ENCODE results near the gene ZNF44.

ZNF44 gene

GRCh38 chr19:12293777-12294248, 870 bp downstream of the ZNF44 start:
- Histone ChIP-seq H4K20me1 (ENCODE audit: insufficient read depth, low read length) (no peaks in the 10 kb centered on the region), H3K9ac (ENCODE audit: low read length) (peak overlapping the region; percentile 90), H3K9me2 (ENCODE audit: low read depth, low read length) (no peaks in the 10 kb centered on the region), H3K4me3 (ENCODE audit: low read depth, low read length, poor library complexity, severe bottlenecking) (peak overlapping the region; percentile 95), H3K4me1 (ENCODE audit: insufficient read depth, low read length, severe bottlenecking) (peaks cover 7% of the 10 kb centered on the region), H3K4me2 (ENCODE audit: low read length) (peak overlapping the region; percentile 90), H3F3A (ENCODE audit: insufficient read depth, low read length) (no peaks in the 10 kb centered on the region), H3K27me3 (ENCODE audit: insufficient read depth, low read length) (no peaks in the 10 kb centered on the region), H2AFZ (ENCODE audit: low read length) (no peak overlapping the region), H3K9me3 (ENCODE audit: low read length) (0 out of 2 replicates have a peak, but pooled peaks cover 2% of the 10 kb centered on the region), H3K79me2 (ENCODE audit: insufficient read depth, low read length) (no peaks in the 10 kb centered on the region), H3K36me3 (ENCODE audit: insufficient read depth, low read length) (peaks cover 15% of the 10 kb centered on the region), H3K27ac (ENCODE audit: low read depth, low read length, poor library complexity, severe bottlenecking) (peak overlapping the region; percentile 58)
- no peak for TF ChIP-seq EZH2 (IDR thresholded peaks at IDR 0.05; ENCODE audit: borderline replicate concordance, low read length)
- no peak for TF ChIP-seq CTCF (IDR thresholded peaks at IDR 0.05; ENCODE audit: low read length)

- Histone ChIP-seq H2AFZ (ENCODE audit: low read length) (no peak overlapping the region), H3K36me3 (ENCODE audit: insufficient read depth, low read length) (peaks cover 28% of the 10 kb centered on the region), H3K27ac (ENCODE audit: low read depth, low read length, poor library complexity, severe bottlenecking) (no peak overlapping the region), H3K9me3 (ENCODE audit: low read length) (0 out of 2 replicates have a peak, but pooled peaks cover 5% of the 10 kb centered on the region), H3F3A (ENCODE audit: insufficient read depth, low read length) (no peaks in the 10 kb centered on the region), H3K4me1 (ENCODE audit: insufficient read depth, low read length, severe bottlenecking) (peaks cover 7% of the 10 kb centered on the region), H4K20me1 (ENCODE audit: insufficient read depth, low read length) (no peaks in the 10 kb centered on the region), H3K4me2 (ENCODE audit: low read length) (no peak overlapping the region), H3K27me3 (ENCODE audit: insufficient read depth, low read length) (no peaks in the 10 kb centered on the region), H3K79me2 (ENCODE audit: insufficient read depth, low read length) (peaks cover 9% of the 10 kb centered on the region; the same call in 1 of the 2 replicates), H3K9me2 (ENCODE audit: low read depth, low read length) (no peaks in the 10 kb centered on the region), H3K9ac (ENCODE audit: low read length) (no peak overlapping the region), H3K4me3 (ENCODE audit: low read depth, low read length, poor library complexity, severe bottlenecking) (no peak overlapping the region)
- TF ChIP-seq EZH2 (IDR thresholded peaks at IDR 0.05; ENCODE audit: borderline replicate concordance, low read length) (no peak), CTCF (IDR thresholded peaks at IDR 0.05; ENCODE audit: low read length) (no peak)
Observed at GRCh38 chr19:12289790-12290065, 5.0 kb downstream of the ZNF44 start.

GRCh38 chr19:12287958-12288500, 6.7 kb downstream of the ZNF44 start:
- Histone ChIP-seq H3K9ac (ENCODE audit: low read length) (no peak overlapping the region), H3K4me3 (ENCODE audit: low read depth, low read length, poor library complexity, severe bottlenecking) (no peak overlapping the region), H4K20me1 (ENCODE audit: insufficient read depth, low read length) (no peaks in the 10 kb centered on the region), H2AFZ (ENCODE audit: low read length) (no peak overlapping the region), H3K9me2 (ENCODE audit: low read depth, low read length) (no peaks in the 10 kb centered on the region), H3K36me3 (ENCODE audit: insufficient read depth, low read length) (peaks cover 34% of the 10 kb centered on the region), H3K9me3 (ENCODE audit: low read length) (0 out of 2 replicates have a peak, but pooled peaks cover 6% of the 10 kb centered on the region), H3K27ac (ENCODE audit: low read depth, low read length, poor library complexity, severe bottlenecking) (no peak overlapping the region), H3K79me2 (ENCODE audit: insufficient read depth, low read length) (peaks cover 9% of the 10 kb centered on the region; the same call in 1 of the 2 replicates), H3K27me3 (ENCODE audit: insufficient read depth, low read length) (no peaks in the 10 kb centered on the region), H3K4me1 (ENCODE audit: insufficient read depth, low read length, severe bottlenecking) (no peaks in the 10 kb centered on the region), H3K4me2 (ENCODE audit: low read length) (no peak overlapping the region), H3F3A (ENCODE audit: insufficient read depth, low read length) (no peaks in the 10 kb centered on the region)
- no peak for TF ChIP-seq EZH2 (IDR thresholded peaks at IDR 0.05; ENCODE audit: borderline replicate concordance, low read length)
- no peak for TF ChIP-seq CTCF (IDR thresholded peaks at IDR 0.05; ENCODE audit: low read length)

Data from OCI-LY1 (cell line).